SKM-1 treated with dmso at 0.1 percent for 144 hours (cell line): Measurements from ENCODE around the gene SLAMF6.
"Not testable (repeated sequence)": the region's sequence is repeated elsewhere in the genome, so short reads cannot be mapped to it uniquely, and the experiment has no call there.

Source experiments
- DNase-seq: peaks from one replicate; lab custom pipeline; 2025; ENCODE audit not compliant: unreplicated experiment; lab: John Stamatoyannopoulos, UW

SLAMF6 gene

DNA sequence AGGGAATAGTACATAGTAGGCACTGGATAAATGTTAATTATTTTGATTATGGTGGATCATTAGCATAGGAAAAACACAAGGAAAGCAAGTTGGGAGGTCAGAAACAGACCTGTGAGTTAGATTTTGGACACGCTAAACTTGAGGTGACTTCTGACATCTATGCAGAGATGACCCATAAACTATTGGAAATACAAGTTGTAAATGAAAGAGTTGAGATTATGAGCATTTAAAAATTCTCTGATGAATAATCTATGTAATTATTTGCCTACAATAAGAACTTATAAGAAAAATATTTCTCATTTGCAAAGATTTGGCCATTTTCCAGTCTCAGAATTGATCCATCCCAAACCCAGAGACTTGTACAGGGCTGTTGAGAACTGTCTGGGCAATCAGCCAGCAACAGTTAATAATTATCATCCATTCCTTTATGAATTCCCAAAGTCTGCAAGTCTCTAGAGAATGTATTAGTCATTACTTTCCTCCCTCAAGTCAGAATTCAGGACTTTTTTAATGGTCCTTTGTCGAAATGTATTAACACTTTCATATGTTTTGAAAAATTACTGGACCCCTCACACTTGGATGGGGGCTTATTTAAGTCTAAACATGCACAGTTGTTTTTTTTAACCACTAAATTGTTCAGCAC lies 19.4 kb upstream of the SLAMF6 start:
- no peak for DNase-seq

DNA sequence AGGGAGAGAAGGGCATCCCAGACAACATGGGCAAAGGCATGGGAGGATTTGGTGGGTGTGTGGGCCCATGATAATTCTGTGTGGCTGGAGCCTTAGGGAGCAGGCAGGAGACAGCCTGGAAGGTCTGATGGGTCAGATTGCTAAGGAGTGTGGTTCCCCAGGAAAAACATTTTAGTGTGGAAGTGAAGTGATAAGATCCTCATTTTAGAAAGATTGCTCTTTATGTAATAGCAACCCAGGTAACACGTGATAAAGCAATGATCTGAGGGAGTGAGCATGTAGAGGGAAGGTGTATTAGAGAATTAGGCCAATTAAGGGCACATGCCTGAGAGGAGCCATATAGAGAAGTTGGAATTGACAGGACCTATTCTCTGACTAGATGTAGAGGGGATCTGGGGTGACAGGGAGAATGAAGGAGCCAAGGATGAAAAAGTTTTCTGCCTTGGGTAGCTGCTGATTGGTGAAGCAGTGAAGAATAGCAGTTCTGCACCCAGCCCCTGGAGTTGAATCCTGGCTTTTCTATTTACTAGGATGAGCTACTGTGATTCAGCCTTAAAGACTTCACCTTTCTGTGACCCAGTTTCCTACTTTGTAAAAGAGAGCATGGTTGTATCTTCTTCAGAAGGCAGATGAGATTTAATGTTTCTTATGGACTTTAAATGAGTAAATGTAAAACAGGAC lies 18.7 kb upstream of the SLAMF6 start:
- DNase-seq, result no peak

DNA sequence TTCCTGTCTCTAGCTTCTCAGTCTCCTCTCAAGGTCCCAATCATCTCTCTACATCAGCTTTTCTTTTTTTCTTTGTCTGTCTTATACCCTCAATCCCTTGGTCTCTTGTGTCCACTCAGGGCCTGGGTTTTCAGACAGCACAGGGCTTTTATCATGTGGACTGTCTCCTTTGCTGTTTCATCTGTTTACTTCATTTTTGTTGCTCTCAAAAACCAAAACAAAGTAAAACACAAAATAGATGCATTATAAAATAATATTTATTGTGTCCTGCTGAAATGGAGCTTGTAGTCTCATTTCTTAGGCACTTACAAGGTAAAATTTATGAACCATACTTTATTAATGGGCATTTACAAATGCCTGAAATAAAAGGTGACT lies 17.8 kb upstream of the SLAMF6 start:
- DNase-seq, result no peak

DNA sequence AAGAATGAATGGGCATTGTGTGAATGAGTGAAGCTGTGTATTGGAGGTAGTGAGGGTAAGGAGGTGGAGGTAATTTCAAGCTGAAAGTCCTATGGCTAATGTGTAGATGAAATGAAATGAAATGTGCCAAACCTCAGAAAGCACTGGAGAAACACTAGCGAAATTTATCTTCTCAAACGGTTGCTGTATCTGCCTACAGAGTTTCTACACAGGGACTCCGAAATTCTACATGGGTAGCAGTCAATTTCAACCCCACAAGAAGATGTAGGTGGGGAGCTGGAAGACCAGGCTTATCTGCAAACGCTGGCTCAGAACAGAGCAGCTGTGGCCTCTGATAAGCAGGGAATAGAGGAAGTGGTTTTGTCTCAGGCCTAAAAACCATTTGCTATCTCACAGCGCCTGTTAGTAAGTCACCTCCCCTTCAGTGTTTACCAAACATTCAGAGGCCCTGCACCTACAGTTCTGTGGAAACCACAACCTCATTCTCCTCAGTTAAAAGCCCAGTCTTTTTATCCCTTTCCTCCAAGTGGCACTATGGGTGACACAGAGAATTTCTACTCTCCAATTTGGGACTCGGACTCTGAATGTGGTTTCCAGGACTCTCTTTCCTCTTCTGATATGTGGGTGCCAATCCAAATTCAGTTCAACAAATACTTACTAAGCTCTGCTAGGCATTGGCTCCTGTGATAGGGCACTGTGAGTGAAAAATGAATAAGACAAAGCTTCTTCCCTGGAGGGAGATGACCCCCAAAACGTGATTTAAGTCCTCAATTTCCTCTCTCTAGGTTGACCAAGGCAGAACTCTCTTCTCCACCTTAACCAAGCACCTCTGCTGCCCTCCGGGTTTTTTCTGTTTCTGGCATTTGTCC lies 17.2 kb upstream of the SLAMF6 start:
- peak; percentile 98 for DNase-seq

DNA sequence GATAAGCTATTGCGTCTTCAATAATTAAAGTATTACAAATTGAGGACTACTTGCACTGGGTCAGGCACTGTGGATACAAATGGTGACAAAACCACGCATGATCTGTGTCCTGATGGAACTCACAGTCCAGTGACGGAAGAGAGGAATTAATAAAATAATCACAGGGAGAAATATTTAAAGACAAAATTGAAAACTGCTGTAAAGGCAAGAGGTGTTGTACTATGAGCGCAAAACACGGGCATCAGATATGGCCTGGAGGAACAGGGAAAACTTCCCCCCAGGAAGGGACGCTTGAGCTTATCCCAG lies 16.6 kb upstream of the SLAMF6 start:
- DNase-seq, result no peak

DNA sequence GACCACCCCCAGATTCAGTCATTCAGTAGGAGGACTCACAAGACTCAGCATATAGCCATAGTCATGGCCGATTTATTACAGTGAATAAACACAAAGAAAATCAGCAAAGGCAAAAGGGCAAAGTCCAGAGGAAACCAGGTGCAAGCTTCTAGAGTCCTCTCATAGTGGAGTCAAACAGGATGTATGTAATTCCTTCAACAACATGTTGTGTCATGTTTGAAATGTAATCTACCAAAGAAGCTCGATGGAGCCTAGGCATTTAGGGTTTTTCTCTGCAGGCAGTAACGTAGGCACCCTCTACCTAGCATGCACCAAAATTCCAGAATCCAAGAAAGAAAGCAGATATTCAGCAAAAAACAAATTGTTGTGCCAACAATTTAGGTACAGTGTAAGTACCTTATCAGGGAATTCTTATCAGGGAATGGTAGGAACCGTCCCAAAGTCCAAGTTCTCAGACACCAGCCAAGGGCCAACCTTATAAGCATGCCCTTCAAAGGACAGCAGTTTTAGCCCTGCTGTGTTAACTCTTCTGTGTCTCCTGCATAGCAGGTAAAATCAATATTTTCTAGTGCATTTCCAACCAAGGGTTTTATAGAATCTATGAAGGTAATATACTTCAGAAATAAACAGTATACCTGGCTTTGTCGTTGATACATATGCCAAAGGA lies 16.1 kb upstream of the SLAMF6 start:
- no peak for DNase-seq

DNA sequence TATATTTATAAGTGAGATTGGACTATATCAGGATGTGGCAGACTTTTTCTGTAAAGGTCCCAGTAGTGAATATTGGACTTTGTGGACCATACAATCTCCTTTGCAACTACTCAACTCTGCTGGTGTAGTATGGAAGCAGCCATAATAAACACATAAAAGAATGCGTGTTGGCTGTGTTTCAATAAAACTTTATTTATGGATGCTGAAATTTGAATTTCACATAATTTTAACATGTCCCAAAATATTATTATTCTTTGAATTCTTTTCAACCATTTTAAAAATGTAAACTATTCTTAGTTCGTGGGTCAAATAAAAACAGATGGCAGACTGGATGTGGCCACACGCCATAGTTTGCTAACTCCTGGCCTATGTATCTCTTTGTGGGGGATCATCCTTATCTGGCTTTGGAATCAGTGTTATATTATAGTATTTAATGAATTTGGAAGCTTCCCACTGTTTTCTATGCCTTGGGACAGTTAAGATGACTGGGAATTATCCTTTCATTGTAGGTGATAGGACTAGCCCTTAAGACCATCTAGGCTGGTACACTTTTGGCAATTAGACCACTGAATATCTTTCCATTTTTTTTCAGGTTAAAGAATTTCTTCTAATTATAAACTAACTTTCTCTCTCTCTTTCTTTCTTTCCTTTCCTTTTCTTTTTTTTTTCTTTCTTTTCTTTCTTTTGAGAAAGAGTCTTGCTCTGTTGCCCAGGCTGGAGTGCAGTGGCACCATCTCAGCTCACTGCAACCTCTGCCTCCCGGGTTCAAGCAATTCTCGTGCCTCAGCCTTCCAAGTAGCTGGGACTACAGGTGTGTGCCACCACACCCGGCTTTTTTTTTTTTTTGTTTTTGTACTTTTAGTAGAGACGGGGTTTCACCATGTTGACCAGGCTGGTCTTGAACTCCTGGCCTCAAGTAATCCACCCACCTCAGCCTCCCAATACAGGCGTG lies 14.9 kb upstream of the SLAMF6 start:
- DNase-seq, result no peak

DNA sequence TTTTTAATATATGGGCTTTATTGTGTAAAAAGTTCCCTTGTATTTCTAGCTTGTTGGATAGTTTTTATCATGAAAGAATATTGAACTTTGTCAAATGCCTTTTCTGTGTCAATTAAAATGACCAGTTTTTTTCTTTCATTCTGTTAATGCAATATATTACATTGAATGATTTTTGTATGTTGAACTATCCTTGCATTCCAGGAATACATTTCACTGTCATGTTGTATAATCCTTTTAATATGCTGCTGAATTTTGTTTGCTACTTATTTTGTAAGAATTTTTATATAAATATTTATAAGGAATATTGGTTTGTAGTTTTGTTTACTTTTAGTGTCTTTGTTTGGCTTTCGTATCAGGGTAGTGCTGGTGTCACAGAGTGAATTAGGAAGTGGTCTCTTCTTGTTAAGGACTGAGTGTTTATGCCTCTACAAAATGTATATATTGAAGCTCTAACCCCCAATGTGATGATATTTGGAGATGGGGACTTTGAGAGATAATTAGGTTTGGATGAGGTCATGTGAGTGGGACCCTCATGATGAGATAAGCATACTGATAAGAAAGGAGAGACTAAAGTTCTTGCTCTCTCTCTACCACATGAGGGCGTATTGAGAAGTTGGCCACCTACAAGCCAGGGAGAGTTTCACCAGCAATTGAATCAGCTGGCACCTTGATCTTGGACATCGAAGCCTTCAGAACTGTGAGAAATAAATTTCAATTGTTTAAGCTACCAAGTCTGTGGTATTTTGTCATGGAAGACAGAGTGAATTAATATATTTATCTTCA lies 12.0 kb upstream of the SLAMF6 start:
- DNase-seq, result no peak

DNA sequence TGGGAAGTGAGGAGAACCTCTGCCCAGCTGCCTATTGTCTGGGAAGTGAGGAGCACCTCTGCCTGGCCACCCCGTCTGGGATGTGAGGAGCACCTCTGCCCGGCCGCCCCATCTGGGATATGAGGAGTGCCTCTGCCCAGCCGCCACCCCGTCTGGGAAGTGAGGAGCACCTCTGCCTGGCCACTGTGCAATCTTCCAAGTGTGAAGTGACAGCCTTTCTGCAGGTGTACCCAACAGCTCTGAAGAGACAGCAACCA lies 9.4 kb upstream of the SLAMF6 start:
- DNase-seq, result not testable (repeated sequence)

DNA sequence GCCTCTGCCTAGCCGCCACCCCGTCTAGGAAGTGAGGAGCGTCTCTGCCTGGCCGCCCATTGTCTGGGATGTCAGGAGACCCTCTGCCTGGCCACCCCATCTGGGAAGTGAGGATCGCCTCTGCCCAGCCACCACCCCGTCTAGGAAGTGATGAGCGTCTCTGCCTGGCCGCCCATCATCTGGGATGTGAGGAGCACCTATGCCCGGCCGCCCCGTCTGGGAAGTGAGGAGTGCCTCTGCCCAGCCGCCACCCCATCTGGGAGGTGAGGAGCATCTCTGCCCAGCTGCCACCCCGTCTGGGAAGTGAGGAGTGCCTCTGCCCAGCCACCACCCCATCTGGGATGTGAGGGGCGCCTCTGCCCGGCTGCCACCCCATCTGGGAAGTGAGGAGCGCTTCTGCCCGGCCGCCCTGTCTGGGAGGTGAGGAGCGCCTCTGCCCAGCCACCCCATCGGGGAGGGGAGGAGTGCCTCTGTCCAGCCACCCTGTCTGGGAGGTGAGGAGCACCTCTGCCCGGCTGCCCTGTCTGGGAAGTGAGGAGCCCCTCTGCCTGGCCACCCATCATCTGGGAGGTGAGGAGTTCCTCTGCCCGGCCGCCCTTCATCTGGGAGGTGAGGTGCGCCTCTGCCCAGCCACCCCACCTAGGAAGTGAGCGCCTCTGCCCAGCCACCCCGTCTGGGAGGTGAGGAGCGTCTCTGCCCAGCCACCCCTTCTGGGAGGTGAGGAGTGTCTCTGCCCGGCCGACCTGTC lies 8.9 kb upstream of the SLAMF6 start:
- not testable (repeated sequence) for DNase-seq

DNA sequence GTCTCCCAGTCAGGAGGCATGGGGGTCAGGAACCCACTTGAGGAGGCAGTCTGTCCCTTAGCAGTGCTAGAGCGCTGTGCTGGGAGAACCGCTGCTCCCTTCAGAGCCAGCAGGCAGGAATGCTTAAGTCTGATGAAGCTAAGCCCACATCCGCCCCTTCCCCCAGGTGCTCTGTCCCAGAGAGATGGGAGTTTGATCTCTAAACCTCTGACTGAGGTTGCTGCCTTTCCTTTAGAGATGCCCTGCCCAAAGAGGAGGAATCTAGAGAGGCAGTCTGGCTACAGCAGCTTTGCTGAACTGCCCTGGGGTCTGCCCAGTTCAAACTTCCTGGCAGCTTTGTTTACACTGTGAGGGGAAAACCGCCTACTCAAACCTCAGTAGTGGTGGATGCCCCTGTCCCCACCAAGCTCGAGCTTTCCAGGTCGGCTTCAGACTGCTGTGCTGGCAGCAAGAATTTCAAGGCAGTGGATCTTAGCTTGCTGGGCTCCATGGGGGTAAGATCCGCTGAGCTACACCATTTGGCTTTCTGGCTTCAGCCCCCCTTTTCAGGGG lies 6.4 kb upstream of the SLAMF6 start:
- DNase-seq, result not testable (repeated sequence)

DNA sequence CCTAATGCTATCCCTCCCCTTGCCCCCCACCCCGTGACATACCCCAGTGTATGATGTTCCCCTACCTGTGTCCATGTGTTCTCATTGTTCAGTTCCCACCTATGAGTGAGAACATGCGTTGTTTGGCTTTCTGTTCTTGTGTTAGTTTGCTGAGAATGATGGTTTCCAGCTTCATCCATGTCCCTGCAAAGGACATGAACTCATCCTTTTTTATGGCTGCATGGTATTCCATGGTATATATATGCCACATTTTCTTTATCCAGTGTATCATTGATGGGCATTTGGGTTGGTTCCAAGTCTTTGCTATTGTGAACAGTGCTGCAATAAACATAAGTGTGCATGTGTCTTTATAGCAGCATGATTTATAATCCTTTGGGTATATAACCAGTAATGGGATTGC lies 734 bp upstream of the SLAMF6 start:
- not testable (repeated sequence) for DNase-seq

DNA sequence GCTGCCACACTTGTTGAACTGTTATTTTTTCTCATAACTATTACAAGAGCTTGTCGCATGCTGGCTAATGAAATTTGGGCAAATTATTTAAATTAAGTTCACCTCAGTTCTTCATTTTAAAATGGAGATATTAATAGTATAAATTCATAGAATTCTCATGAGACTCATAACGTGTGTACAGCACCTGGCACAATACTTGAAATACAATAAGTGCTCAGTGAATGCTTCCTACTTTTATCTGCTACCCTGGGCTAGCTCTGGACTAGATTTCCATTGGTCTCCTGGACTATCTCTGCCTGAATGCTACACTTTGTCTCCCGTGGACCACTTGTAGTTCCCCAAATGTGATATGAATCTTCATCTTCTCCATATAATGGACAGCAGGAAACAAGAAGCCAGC lies 919 bp downstream of the SLAMF6 start:
- DNase-seq, result no peak

DNA sequence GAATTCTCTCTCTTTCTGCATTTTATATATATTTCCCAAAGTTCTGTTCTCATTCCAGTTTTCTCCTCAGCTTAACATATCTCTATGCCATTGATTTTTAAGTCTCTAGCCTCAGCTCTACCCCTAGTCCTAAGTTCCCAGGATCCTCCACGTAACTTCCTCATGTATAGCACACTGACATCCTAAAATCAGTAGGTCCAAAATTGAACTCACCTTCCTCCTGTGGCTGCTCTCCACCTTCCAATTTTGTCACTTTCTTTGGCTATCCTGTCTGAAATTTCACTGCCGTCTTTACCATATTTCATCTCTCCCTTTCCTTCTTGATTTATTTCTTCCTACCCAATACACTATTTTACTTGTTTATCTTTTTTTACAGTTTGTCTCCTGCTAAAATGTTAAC lies 1.5 kb downstream of the SLAMF6 start:
- no peak for DNase-seq

DNA sequence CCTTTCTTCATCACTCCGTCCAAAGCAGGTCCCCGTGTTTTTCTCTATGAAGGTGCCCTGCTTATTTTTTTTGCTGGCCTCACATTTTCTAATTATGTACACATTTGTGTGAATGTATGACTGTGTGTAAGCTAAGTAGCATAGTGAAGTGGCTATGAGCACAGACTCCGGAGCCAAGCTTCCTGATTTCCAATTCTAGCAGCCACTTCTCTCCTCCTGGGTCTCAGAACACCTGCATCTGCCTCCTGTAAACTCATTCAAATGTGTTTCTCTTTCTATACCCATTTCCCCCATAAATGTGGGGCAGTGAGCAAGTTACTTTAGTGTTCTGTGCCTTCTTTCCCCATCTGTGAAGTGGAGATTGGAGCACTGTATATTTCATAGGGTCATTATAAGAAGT lies 2.1 kb downstream of the SLAMF6 start:
- DNase-seq, result no peak

DNA sequence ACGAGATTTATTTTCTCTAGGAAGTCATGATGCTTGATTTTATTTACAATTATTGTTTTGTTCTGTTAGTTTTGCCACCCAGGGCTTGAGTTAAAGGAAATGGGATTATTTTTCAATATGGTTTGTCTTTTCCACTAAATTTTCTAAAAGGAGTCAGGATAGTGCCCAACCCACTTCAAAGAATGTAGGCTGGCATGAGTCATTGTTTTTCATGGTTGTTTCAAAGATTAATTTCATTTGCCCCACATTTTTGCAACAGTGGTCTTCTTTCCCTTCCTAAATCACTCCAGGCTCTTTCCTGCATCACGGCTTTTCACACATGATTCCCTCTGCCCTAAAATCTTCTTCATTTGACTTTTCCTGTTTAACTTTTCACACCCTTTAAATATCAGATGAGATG lies 2.5 kb downstream of the SLAMF6 start:
- DNase-seq, result no peak

DNA sequence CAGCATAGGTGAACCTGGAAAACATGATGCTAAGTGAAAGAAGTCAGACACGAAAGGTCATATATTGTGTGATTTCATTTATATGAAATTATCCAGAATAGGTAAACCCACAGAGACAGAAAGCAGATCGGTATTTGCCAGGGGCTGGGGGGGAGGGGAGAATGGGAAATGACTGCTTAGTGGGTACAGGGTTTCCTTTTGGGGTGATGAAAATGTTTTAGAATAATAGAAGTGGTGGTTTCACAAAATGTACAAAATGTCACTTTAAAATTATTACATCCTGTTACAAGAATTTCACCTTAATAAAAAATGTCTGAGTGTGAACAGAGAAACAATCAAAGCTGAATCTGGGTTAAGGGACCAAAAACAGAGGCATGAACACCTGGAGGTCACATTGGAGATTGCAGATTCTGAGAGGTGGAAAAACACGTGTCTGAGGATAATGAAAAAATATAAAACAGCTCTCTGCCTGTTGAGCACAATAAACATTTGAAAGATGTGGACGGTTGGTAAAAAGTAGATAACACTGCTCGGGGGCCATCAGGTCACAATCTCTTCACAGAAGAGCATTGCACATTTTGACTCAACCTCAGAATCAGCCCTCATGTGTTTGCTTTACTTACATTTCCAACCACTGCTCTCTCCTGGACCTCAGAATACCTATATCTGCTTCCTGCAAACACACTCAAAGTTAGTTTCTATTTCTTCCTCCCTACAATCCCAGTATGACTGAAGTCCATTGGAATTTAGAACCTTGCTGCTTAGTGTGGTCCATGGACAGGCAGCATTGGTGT lies 3.2 kb downstream of the SLAMF6 start:
- no peak for DNase-seq

DNA sequence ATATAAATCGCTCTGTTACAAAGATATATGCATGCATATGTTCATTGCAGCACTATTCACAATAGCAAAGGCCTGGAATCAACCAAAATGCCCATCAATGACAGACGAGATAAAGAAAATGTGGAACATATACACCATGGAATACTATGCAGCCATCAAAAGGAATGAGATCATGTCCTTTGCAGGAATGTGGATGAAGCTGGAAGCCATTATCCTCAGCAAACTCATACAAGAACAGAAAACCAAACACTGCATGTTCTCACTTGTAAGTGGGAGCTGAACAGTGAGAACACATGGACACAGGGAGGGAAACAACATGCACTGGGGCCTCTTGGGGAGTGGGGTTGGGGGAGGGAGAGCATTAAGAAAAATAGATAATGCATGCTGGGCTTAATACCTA lies 5.5 kb downstream of the SLAMF6 start:
- not testable (repeated sequence) for DNase-seq
